Endothelial cell of umbilical vein (primary cell): ENCODE data around the gene ADAMTSL3.

ENCODE experiments used
- EZH2 ChIP-seq: IDR thresholded peaks from 2 replicates; pipeline ENCODE4 v1.6.1; 2012; ENCODE audit warnings: borderline replicate concordance, low read depth, mild to moderate bottlenecking, moderate library complexity, low read length, inconsistent platforms; ENCODE audit not compliant: severe bottlenecking
- FOS ChIP-seq: IDR thresholded peaks from 2 replicates; pipeline ENCODE4 v1.6.1; 2011; ENCODE audit warnings: mild to moderate bottlenecking, low read length, moderate library complexity, borderline replicate concordance; ENCODE audit not compliant: insufficient read depth
- GATA2 ChIP-seq: IDR thresholded peaks from 2 replicates; pipeline ENCODE4 v1.7.0; 2011; ENCODE audit warnings: low read depth, mild to moderate bottlenecking, moderate library complexity, mixed read lengths, low read length; ENCODE audit not compliant: insufficient read length, insufficient read depth
- JUN ChIP-seq: IDR thresholded peaks from 2 replicates; pipeline ENCODE4 v1.6.1; 2011; ENCODE audit warnings: borderline replicate concordance, low read depth; ENCODE audit not compliant: insufficient read length, insufficient read depth
- MAX ChIP-seq: IDR thresholded peaks from 2 replicates; pipeline ENCODE4 v1.6.1; 2011; ENCODE audit not compliant: insufficient read depth, insufficient read length
- MYC ChIP-seq: IDR thresholded peaks from one replicate; pipeline ENCODE4 v1.6.1; 2011; ENCODE audit warnings: mild to moderate bottlenecking, low read depth, low read length
- POLR2A ChIP-seq: IDR thresholded peaks from 2 replicates; pipeline ENCODE4 v1.6.1; 2012; ENCODE audit warnings: low read depth, mild to moderate bottlenecking, control low read depth, low read length
- POLR2AphosphoS5 ChIP-seq: IDR thresholded peaks from 2 replicates; pipeline ENCODE4 v1.6.1; 2012; ENCODE audit warnings: low read depth, mild to moderate bottlenecking, control low read depth, low read length, moderate library complexity; ENCODE audit not compliant: insufficient read depth
- TF ChIP-seq, protein P1 (sequence below), 2 donors: IDR thresholded peaks; 1 replicate in 1 of 2; 2 replicates in 1 of 2; pipeline ENCODE4 v1.5.1; 2011; ENCODE audit warnings: low read length in 2 of 2, mild to moderate bottlenecking in 2 of 2, moderate library complexity in 2 of 2, control low read depth in 1 of 2, inconsistent platforms in 1 of 2, low read depth in 1 of 2; ENCODE audit not compliant: insufficient read depth in 1 of 2; ENCODE audit errors: extremely low read depth in 1 of 2

DNA sequence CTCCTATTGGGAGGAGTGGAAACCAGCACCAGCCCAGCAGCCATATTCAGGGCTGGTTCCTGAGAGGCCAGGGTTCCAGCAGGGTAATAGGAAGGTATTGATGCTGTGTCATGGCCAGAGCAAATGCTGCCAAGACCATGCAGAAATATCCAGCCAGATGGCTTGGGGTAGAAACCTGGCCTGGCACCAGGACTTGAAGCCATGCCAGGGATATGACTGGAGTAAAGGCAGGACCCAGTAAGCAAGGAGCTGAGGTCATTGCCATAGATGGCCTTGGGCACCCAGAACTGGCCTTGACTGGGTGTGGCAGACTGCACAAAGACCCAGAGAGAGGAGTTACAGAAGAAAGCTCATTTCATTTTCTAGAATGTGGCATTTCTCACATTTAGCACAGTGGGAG lies 324.1 kb downstream of the ADAMTSL3 start:
- TF ChIP-seq, protein P1, sequence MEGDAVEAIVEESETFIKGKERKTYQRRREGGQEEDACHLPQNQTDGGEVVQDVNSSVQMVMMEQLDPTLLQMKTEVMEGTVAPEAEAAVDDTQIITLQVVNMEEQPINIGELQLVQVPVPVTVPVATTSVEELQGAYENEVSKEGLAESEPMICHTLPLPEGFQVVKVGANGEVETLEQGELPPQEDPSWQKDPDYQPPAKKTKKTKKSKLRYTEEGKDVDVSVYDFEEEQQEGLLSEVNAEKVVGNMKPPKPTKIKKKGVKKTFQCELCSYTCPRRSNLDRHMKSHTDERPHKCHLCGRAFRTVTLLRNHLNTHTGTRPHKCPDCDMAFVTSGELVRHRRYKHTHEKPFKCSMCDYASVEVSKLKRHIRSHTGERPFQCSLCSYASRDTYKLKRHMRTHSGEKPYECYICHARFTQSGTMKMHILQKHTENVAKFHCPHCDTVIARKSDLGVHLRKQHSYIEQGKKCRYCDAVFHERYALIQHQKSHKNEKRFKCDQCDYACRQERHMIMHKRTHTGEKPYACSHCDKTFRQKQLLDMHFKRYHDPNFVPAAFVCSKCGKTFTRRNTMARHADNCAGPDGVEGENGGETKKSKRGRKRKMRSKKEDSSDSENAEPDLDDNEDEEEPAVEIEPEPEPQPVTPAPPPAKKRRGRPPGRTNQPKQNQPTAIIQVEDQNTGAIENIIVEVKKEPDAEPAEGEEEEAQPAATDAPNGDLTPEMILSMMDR (IDR thresholded peaks at IDR 0.05; ENCODE audit: extremely low read depth in 1 of 2, insufficient read depth in 1 of 2, low read depth in 1 of 2, low read length in 2 of 2), result no peak
- TF ChIP-seq POLR2A (no peak), POLR2AphosphoS5 (no peak), EZH2 (no peak), MAX (no peak), GATA2 (no peak), JUN (no peak), MYC (no peak), FOS (no peak)
